D721Med (cell line): Measurements from ENCODE around the gene KIAA0232.
A peak's percentile ranks its signal among the peaks of the same experiment; 100 is the strongest.

Experiments
- DNase-seq: peaks from one replicate; pipeline ENCODE4 v3.0.0; 2011; ENCODE audit warnings: low spot score; ENCODE audit not compliant: insufficient read length
- FAIRE-seq: peaks from 2 replicates; lab custom pipeline; 2011; peaks lifted over from hg19 to GRCh38; lab: Jason Lieb, UNC
- TF ChIP-seq, protein P1 (sequence below): IDR thresholded peaks from 2 replicates; pipeline ENCODE4 v1.5.1; 2012; ENCODE audit warnings: mild to moderate bottlenecking, control low read depth; ENCODE audit not compliant: insufficient read depth; ENCODE audit errors: missing control alignments

Gene KIAA0232

DNA sequence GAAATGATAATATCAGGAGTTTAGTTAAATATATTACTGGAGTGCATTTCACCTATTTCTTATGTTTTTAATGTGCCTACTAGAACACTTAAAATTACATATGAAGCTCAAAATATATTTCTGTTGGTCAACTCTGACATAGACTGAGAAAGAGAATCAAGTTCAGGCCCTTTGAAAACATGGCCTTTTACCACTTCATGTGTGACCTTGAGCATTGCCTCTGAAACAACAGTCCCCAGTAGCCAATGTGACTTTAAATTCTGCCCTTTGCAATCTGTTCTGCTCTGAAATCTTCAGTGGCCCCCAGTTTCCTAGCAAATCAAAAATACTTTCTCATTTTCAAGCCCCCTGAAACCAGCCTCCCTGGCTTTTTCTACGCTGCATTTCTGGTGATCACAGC is 77.0 kb downstream of the KIAA0232 start:
- no peak for FAIRE-seq
- no peak for DNase-seq
- TF ChIP-seq, protein P1, sequence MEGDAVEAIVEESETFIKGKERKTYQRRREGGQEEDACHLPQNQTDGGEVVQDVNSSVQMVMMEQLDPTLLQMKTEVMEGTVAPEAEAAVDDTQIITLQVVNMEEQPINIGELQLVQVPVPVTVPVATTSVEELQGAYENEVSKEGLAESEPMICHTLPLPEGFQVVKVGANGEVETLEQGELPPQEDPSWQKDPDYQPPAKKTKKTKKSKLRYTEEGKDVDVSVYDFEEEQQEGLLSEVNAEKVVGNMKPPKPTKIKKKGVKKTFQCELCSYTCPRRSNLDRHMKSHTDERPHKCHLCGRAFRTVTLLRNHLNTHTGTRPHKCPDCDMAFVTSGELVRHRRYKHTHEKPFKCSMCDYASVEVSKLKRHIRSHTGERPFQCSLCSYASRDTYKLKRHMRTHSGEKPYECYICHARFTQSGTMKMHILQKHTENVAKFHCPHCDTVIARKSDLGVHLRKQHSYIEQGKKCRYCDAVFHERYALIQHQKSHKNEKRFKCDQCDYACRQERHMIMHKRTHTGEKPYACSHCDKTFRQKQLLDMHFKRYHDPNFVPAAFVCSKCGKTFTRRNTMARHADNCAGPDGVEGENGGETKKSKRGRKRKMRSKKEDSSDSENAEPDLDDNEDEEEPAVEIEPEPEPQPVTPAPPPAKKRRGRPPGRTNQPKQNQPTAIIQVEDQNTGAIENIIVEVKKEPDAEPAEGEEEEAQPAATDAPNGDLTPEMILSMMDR: no peak

DNA sequence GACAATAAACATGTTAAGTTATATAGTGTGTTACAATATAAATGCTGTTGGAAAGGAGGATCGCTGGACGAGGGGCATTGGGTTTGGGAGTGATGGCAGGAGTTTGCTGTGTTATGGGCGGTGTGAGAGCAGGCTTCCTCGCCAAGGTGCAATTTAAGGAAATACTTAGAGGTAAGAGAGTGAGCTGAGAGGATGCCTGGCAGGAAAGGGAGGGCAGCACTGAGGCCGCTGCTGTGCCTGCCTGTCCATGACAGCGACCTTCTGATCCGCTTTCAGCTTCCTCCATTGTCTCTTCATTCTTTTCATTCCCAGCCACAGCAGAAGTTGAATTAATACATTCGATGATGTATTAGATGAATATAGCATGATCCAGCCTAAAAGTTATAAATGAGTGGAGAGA is 85.9 kb downstream of the KIAA0232 start:
- no peak for DNase-seq
- no peak for FAIRE-seq
- TF ChIP-seq, protein P1: no peak

DNA sequence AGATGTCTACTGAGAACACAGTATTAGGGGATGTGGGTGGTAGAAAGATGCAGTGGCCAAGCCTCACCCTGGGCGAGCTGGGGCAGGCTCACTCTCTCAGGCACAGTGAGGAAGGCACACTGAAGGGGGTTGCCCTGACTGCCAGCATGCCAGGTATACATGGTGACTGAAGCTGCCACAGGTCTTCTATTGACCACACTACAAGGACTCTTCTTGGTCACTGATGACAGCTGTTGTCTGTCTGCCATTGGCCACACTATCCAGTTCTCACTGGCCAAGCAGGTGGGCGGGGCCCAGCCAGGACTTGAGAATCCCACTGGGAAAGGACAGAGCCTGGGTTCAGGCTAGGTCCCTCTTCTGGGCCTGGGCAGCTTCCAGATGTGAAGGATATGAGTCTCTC is 87.4 kb downstream of the KIAA0232 start:
- no peak for FAIRE-seq
- TF ChIP-seq, protein P1: no peak
- no peak for DNase-seq

DNA sequence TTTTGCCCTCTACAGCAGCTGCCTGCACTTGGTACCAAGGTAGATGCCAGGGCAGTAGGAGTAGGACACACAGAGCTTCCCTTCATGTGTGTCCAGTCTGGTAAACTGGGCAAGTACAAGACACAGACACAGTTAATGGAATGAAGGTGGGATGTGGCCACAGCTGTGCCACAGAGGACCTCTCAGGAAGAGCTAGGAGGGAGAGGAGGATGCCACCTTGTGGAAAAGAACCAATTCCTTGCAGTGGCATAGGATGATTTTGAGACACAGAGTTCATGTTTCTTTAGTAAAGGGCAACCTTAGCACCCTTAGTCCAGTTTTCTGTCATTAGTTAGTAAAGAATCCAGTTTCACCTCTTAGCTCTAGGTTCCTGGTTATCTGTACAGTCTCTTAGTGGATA is 90.8 kb downstream of the KIAA0232 start:
- TF ChIP-seq, protein P1: peak; percentile 33
- FAIRE-seq (no peak), DNase-seq (no peak)

DNA sequence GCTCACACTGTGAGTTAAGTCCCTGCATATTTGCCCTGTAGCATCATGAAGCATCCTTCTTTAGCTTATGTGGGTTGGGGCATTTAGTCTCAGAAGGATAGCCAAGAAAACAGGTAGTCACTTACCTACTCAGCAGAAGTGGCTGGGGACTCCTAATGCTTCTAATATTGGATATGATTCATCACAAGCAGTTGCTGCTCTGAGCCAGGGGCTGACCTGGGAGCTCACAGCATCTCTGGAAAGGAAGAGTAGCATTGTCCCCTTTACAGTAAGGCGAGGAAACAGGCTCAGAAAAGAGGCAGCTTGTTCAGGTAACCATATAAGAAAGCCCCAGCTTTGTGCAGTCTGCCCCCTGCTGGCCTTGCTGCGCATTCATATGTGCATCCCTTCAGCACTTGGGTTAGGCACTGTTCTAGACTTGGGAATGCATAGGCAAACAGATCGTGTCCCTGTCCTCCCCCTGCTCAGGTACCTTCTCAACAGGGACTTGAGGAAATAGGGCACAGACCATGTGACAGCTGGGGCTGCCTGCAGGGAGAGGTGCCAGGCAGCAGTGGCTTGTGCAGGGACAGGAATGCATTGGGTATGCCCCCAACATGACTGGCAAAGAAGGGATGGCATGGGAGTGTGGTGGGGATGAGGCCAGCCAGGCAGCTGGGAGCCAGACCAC is 91.4 kb downstream of the KIAA0232 start:
- no peak for FAIRE-seq
- no peak for DNase-seq
- TF ChIP-seq, protein P1: peak; percentile 77

DNA sequence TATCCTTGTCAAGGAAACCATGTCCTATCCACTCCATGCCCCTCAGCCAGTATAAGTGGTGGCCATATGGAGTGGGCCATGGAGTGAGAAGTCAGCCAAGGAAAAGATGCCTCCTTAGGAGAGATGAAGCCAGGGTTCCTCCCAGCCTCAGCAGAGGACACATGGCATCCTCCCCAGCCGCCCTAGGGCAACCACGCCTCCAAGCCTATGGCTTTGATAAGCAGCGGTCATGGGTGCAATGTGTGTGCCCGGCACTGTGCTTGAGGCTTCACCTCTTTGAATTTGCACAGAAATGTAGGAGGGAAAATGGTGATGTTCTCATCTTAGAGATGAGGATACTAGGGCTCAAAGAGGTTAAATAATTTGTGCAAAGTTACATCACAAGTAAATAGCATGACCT is 92.5 kb downstream of the KIAA0232 start:
- DNase-seq (no peak), FAIRE-seq (no peak)
- TF ChIP-seq, protein P1: no peak

DNA sequence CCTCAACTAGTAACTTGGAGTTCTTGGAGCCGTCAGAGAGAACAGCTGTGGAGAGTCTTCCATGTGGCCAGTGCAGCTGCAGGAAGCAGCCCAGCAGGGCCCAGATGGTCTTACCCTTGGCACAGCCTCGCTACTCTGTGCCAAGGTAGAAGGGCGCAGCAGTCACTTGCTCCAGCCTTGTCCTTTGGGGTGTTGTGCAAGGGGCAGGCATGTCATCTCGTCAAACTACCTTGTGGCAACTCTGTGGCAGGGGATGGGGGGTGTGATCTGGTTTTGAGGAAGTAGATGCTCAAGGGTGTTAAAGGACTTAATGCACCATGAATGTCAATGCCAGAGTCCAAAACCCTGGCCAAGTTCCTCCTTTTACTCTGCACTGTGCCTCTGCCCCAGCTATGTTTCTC is 92.9 kb downstream of the KIAA0232 start:
- FAIRE-seq: no peak
- TF ChIP-seq, protein P1: no peak
- DNase-seq: no peak
